Body of pancreas (tissue), 4 donors: ENCODE measurements around the gene TMEM184B. TPM values are rescaled to one million over a fixed set of nuclear protein-coding genes. Genes with fewer than 3 reads are reported as not detected.
A peak's percentile ranks its signal among the peaks of the same experiment; 100 is the strongest.

Experiments
- ATAC-seq: fragments of 150-250 bp; one replicate; pipeline ENCODE4 v1.9.1; 2016
- DNase-seq, 4 donors: peaks; one replicate each; pipeline ENCODE4 v3.0.0-alpha.2; 2019
- H3K27ac ChIP-seq, 4 donors: fragments of 200-600 bp; sonication (generic); 1 replicate in 3 of 4; 2 replicates in 1 of 4; pipeline versions ENCODE4 v1.5.1 to v1.6.1; 2016 to 2019; ENCODE audit warnings: mild to moderate bottlenecking in 1 of 4, mixed read lengths in 1 of 4, moderate library complexity in 1 of 4
- H3K27me3 ChIP-seq, 2 donors: fragments of 200-600 bp; sonication (generic); one replicate each; pipeline ENCODE4 v1.6.0; 2016; ENCODE audit warnings: mild to moderate bottlenecking in 1 of 2
- H3K36me3 ChIP-seq, 2 donors: fragments of 200-600 bp; sonication (generic); replicated peaks in 1 of 2; 2 replicates each; pipeline ENCODE4 v1.5.1; 2016; ENCODE audit warnings: low read depth in 2 of 2; ENCODE audit not compliant: insufficient read depth in 1 of 2
- H3K4me1 ChIP-seq: fragments of 200-600 bp; sonication (generic); one replicate; pipeline ENCODE4 v1.6.0; 2016
- H3K4me3 ChIP-seq, 2 donors: fragments of 200-600 bp; sonication (generic); 1 replicate in 1 of 2; 2 replicates in 1 of 2; pipeline ENCODE4 v1.5.1; 2016 to 2019
- H3K9me3 ChIP-seq, 3 donors: fragments of 200-600 bp; sonication (generic); 1 replicate in 2 of 3; 2 replicates in 1 of 3; pipeline ENCODE4 v1.5.1; 2016
- CTCF ChIP-seq, 7 experiments: fragments of 450-650 bp in 4 of 7; fragments of 200-600 bp in 3 of 7; sonication (generic) in 3 of 7; IDR thresholded peaks; one replicate each; pipeline ENCODE4 v1.5.1; 2016 to 2019; ENCODE audit warnings: antibody characterized with exemption in 7 of 7
- POLR2A ChIP-seq, 3 donors: fragments of 450-650 bp; IDR thresholded peaks; one replicate each; pipeline ENCODE4 v1.6.1; 2016; ENCODE audit warnings: antibody characterized with exemption in 3 of 3, mild to moderate bottlenecking in 2 of 3
- WGBS, 2 donors: methylation state at CpG; one replicate each; pipeline ENCODE4 v1.1.5; 2017; 5-methylcytosine and 5-hydroxymethylcytosine counted together
- intact Hi-C: fragments of 100-400 bp; cut with DNase I; formaldehyde crosslinking; loops from one replicate; pipeline ENCODE4 v1.15.1; 2023
- total RNA-seq, 2 donors: library from RNA; depleted of rRNA; stranded (reverse); fragments of >200 nt; gene quantifications; one replicate each; pipeline ENCODE4 v1.1.0, GENCODE V29; 2016

The TMEM184B gene
- total RNA-seq, 2 donors from 2014 or later: 28.7 to 31.4 TPM

DNA sequence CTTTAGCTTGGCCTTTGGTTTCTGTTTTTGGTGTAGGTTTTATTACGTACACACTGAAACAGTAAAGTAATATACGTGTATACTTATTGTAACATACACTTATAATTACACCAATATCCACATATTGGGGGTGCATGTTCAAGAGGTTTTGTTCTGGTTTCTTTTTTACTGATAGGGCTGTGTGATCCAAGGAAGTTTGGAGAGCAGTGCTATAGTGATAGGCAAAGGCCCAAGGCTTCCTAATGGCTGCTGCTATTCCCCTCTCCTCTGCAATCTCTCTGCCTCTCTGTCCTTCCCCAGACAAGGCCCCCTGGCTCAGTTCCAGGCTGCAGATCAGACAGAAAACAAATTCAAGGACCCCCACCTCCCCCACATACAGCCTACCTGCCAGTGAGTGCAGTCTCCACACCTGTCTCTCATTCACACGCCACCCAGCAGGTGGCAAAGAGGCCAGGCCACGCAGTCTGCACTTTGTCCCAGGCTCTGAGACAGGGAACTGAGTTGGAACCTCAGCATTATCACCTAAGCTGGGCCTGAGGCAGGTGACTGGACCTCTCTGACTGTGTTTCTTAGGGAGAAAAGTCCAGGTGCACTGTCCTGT is 15.1 kb downstream of the TMEM184B start:
- no peaks in the 10 kb centered on the region for H3K36me3 ChIP-seq
- peak overlapping the region; percentile 40 to 80 (median 59) for H3K27ac ChIP-seq
- TF ChIP-seq POLR2A (IDR thresholded peaks at IDR 0.05) (peak in 1 of 3 donors; percentile 25), CTCF (IDR thresholded peaks at IDR 0.05) (peak in 4 of 7 experiments; percentile 32 to 38 (median 34))
- H3K9me3 ChIP-seq: no peaks in the 10 kb centered on the region
- intact Hi-C loops: no loop called here
- DNase-seq (peak; percentile 59 to 84 (median 75)), ATAC-seq (peak; percentile 74)
- H3K4me3 ChIP-seq: no peak overlapping the region
- H3K27me3 ChIP-seq: no peaks in the 10 kb centered on the region
- 37 to 38% methylated on average over 4 of the region's 4 CpGs for WGBS, 2 donors
- H3K4me1 ChIP-seq: peaks cover 36% of the 10 kb centered on the region

GRCh38 chr22:38257181-38257580 is 15.6 kb downstream of the TMEM184B start:
- no peak for DNase-seq
- Histone ChIP-seq H3K4me3 (no peak overlapping the region), H3K27me3 (no peaks in the 10 kb centered on the region), H3K36me3 (no peaks in the 10 kb centered on the region), H3K27ac (peak overlapping the region; percentile 40 to 80 (median 59)), H3K9me3 (no peaks in the 10 kb centered on the region), H3K4me1 (peaks cover 31% of the 10 kb centered on the region)
- WGBS, 2 donors: 40 to 41% methylated on average over 14 of the region's 14 CpGs
- intact Hi-C loops: no loop called here
- no peak for ATAC-seq
- TF ChIP-seq CTCF (IDR thresholded peaks at IDR 0.05) (no peak), POLR2A (IDR thresholded peaks at IDR 0.05) (no peak)

DNA sequence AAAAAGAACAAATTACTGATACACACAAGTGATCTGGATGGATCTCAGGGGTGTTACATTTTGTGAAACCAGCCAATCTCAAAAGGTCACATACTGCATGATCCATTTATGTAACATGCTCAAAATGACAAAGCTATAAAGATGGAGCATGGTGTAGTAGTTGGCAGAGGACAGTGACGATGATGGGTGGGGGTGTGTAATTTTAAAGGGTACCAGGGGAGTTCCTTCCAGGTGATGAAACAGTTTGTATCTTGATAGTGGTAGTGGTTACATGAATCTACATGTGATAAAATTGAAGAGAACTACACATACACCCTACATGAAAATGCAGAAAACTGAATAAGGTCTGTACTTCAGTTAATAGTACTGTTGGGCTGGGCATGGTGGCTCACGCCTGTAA is 17.1 kb downstream of the TMEM184B start:
- 90 to 98% methylated on average over 2 of the region's 2 CpGs for WGBS, 2 donors
- no peak for DNase-seq
- no peak for ATAC-seq
- no peaks in the 10 kb centered on the region for H3K27me3 ChIP-seq
- no peaks in the 10 kb centered on the region for H3K36me3 ChIP-seq
- no peak overlapping the region for H3K27ac ChIP-seq
- TF ChIP-seq CTCF (IDR thresholded peaks at IDR 0.05): no peak
- no peak for TF ChIP-seq POLR2A (IDR thresholded peaks at IDR 0.05)
- intact Hi-C loops: no loop called here
- H3K9me3 ChIP-seq: no peaks in the 10 kb centered on the region
- H3K4me1 ChIP-seq: peaks cover 19% of the 10 kb centered on the region
- no peak overlapping the region for H3K4me3 ChIP-seq

DNA sequence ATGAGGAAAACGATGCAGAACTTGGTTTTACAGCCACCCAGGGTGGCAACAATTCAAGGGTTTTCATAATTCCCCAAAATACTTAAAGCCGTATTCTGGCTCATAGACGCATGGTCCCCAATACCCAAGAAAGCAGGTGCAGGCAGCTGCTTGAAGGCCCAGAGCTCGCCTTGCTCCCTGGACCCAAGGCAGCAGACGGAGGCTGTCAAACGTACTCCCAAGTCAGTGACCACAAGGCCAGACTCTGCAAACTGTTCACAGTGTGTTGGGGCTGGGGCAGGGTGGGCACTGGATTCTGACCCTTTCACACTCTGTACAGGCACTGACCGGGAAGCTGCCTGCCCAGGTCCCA is 21.5 kb downstream of the TMEM184B start:
- TF ChIP-seq POLR2A (IDR thresholded peaks at IDR 0.05) (no peak), CTCF (IDR thresholded peaks at IDR 0.05) (no peak)
- no peaks in the 10 kb centered on the region for H3K9me3 ChIP-seq
- ATAC-seq (no peak), DNase-seq (no peak)
- 89% methylated on average over 3 to 7 of the region's 7 CpGs for WGBS, 2 donors
- no peaks in the 10 kb centered on the region for H3K27me3 ChIP-seq
- intact Hi-C loops: no loop called here
- peaks cover under 1 to 8% of the 10 kb centered on the region in 2 donors for H3K36me3 ChIP-seq
- no peak overlapping the region for H3K27ac ChIP-seq
- no peaks in the 10 kb centered on the region for H3K4me1 ChIP-seq
- no peak overlapping the region for H3K4me3 ChIP-seq
